K562 (cell line): ENCODE data around the gene UCP3. TPM values are rescaled to one million over a fixed set of nuclear protein-coding genes. Genes with fewer than 3 reads are reported as not detected.

ENCODE experiments used
- CEBPG ChIP-seq, 3 experiments: fragments of 200-800 bp in 1 of 3; sonication (Bioruptor generic) in 1 of 3; sonication (generic) in 1 of 3; formaldehyde crosslinking in 1 of 3; IDR thresholded peaks in 2 of 3; conservative IDR thresholded peaks in 1 of 3; 2 replicates each; pipeline versions ENCODE4 v1.6.1 to v1.8.0; 2016 to 2022; ENCODE audit warnings: missing compliant biosample characterization in 2 of 3, missing genetic modification characterization in 2 of 3, mild to moderate bottlenecking in 1 of 3, missing genetic modification reagents in 1 of 3
- KHSRP ChIP-seq: fragments of 450-650 bp; IDR thresholded peaks from 2 replicates; pipeline ENCODE4 v1.6.1; 2017
- NR2C1 ChIP-seq, 2 experiments: fragments of 450-650 bp; IDR thresholded peaks; 2 replicates each; pipeline ENCODE4 v1.6.1; 2017; ENCODE audit warnings: mild to moderate bottlenecking in 2 of 2, antibody characterized with exemption in 1 of 2, inconsistent platforms in 1 of 2, missing compliant biosample characterization in 1 of 2, missing genetic modification characterization in 1 of 2
- SREBF1 ChIP-seq: fragments of 150-350 bp; IDR thresholded peaks from 2 replicates; pipeline ENCODE4 v1.6.1; 2014; ENCODE audit warnings: antibody characterized with exemption, low read depth, low read length, borderline replicate concordance
- ZNF175 ChIP-seq: fragments of 200-800 bp; sonication (Bioruptor generic); IDR thresholded peaks from 2 replicates; pipeline ENCODE4 v1.6.1; 2016; ENCODE audit warnings: low read depth, mild to moderate bottlenecking, missing genetic modification characterization, missing compliant biosample characterization
- polyA plus RNA-seq, 8 experiments: library from polyadenylated mRNA; depleted of rRNA in 4 of 8; stranded (reverse) in 5 of 8; unstranded in 3 of 8; fragments of >200 nt; fragmentation: Nextera tagmentation in 2 of 8; fragmentation: Illumina TruSeq in 1 of 8; extraction: Ambion mirVana in 2 of 8; extraction: Trizol in 1 of 8; gene quantifications; 2 replicates each; pipeline versions ENCODE4 v1.2.1 to v1.2.3, GENCODE V29; 2011 to 2014; ENCODE audit warnings: inconsistent platforms in 1 of 8, missing spikeins in 1 of 8
- total RNA-seq, 7 experiments: library from RNA; depleted of rRNA in 6 of 7; stranded (reverse); fragments of >200 nt in 6 of 7; fragmentation: Illumina TruSeq in 2 of 7; extraction: Trizol in 2 of 7; gene quantifications; 2 replicates each; pipeline versions ENCODE4 v1.2.1 to v1.2.3, GENCODE V29; 2011 to 2021; ENCODE audit warnings: low replicate concordance in 1 of 7
- TF ChIP-seq, protein P1 (sequence below): fragments of 250-450 bp; sonication (Bioruptor Pico); IDR thresholded peaks from 2 replicates; pipeline ENCODE4 v1.8.0; 2021; ENCODE audit warnings: borderline replicate concordance, mild to moderate bottlenecking, moderate library complexity; ENCODE audit not compliant: poor library complexity, severe bottlenecking
- TF ChIP-seq, protein P2 (sequence below): fragments of 450-650 bp; IDR thresholded peaks from 2 replicates; pipeline ENCODE4 v1.6.1; 2018; ENCODE audit not compliant: partially characterized antibody
- TF ChIP-seq, protein P3 (sequence below), 2 experiments: fragments of 450-650 bp in 1 of 2; sonication (generic) in 1 of 2; formaldehyde crosslinking in 1 of 2; IDR thresholded peaks in 1 of 2; conservative IDR thresholded peaks in 1 of 2; 2 replicates each; pipeline versions ENCODE4 v1.6.1 to v1.8.1; 2016 to 2023; ENCODE audit warnings: mild to moderate bottlenecking in 2 of 2, moderate library complexity in 2 of 2, inconsistent platforms in 1 of 2, missing genetic modification reagents in 1 of 2

UCP3 gene
- total and polyA plus RNA-seq, 9 of the 15 experiments (the other 6 are each of a cell fraction or from before 2014, with no cell fraction given): 0.05 to 0.65 (median 0.25) TPM; not detected in 2

- TF ChIP-seq, protein P1, sequence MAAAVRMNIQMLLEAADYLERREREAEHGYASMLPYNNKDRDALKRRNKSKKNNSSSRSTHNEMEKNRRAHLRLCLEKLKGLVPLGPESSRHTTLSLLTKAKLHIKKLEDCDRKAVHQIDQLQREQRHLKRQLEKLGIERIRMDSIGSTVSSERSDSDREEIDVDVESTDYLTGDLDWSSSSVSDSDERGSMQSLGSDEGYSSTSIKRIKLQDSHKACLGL: no peak
- TF ChIP-seq SREBF1 (no peak), KHSRP (no peak), CEBPG (CRISPR knock-in tag; IDR thresholded peaks at IDR 0.05) (no peak), CEBPG (tag; conservative IDR thresholded peaks at IDR 0.05 in 1 of 2, IDR thresholded peaks at IDR 0.05 in 1 of 2) (0 out of 4 replicates have a peak, but pooled peaks of 1 of the 2 experiments have one; percentile 34), NR2C1 (IDR thresholded peaks at IDR 0.05) (no peak), NR2C1 (tag; IDR thresholded peaks at IDR 0.05) (no peak), ZNF175 (CRISPR knock-in tag) (no peak)
- TF ChIP-seq, protein P2, sequence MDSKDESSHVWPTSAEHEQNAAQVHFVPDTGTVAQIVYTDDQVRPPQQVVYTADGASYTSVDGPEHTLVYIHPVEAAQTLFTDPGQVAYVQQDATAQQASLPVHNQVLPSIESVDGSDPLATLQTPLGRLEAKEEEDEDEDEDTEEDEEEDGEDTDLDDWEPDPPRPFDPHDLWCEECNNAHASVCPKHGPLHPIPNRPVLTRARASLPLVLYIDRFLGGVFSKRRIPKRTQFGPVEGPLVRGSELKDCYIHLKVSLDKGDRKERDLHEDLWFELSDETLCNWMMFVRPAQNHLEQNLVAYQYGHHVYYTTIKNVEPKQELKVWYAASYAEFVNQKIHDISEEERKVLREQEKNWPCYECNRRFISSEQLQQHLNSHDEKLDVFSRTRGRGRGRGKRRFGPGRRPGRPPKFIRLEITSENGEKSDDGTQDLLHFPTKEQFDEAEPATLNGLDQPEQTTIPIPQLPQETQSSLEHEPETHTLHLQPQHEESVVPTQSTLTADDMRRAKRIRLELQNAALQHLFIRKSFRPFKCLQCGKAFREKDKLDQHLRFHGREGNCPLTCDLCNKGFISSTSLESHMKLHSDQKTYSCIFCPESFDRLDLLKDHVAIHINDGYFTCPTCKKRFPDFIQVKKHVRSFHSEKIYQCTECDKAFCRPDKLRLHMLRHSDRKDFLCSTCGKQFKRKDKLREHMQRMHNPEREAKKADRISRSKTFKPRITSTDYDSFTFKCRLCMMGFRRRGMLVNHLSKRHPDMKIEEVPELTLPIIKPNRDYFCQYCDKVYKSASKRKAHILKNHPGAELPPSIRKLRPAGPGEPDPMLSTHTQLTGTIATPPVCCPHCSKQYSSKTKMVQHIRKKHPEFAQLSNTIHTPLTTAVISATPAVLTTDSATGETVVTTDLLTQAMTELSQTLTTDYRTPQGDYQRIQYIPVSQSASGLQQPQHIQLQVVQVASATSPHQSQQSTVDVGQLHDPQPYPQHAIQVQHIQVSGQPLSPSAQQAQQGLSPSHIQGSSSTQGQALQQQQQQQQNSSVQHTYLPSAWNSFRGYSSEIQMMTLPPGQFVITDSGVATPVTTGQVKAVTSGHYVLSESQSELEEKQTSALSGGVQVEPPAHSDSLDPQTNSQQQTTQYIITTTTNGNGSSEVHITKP: no peak
- TF ChIP-seq, protein P3, sequence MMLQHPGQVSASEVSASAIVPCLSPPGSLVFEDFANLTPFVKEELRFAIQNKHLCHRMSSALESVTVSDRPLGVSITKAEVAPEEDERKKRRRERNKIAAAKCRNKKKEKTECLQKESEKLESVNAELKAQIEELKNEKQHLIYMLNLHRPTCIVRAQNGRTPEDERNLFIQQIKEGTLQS (IDR thresholded peaks at IDR 0.05): peak; percentile 56
- TF ChIP-seq, protein P3 (CRISPR knock-in tag; conservative IDR thresholded peaks at IDR 0.05): no peak
Measured at GRCh38 chr11:74055938-74056337, 47.1 kb upstream of the UCP3 start (continued).
